Keratinocyte (primary cell): ENCODE results near the gene MSI2. TPM values are rescaled to one million over a fixed set of nuclear protein-coding genes. Genes with fewer than 3 reads are reported as not detected.

ENCODE experiments used
- DNase-seq: peaks from one replicate; pipeline ENCODE4 v3.0.0-alpha.2; 2011; ENCODE audit warnings: low read depth, missing footprints, low spot score
- FAIRE-seq: peaks from 2 replicates; lab custom pipeline; 2011; peaks lifted over from hg19 to GRCh38; lab: Jason Lieb, UNC
- H2AFZ ChIP-seq: 2 replicates; pipeline ENCODE4 v1.6.0; 2012; ENCODE audit warnings: low read length, control low read depth, inconsistent platforms; ENCODE audit not compliant: control insufficient read depth
- H3K27ac ChIP-seq: 2 replicates; pipeline ENCODE4 v1.5.1; 2011; ENCODE audit warnings: low read length; ENCODE audit not compliant: control insufficient read depth, insufficient read depth
- H3K27me3 ChIP-seq: 3 replicates; pipeline ENCODE4 v1.6.0; 2011; ENCODE audit warnings: low read length; ENCODE audit not compliant: control insufficient read depth, insufficient read depth; ENCODE audit errors: extremely low read depth
- H3K36me3 ChIP-seq, 2 experiments: 2 replicates in 1 of 2; 3 replicates in 1 of 2; pipeline ENCODE4 v1.5.1; 2011; ENCODE audit warnings: low read length in 2 of 2, mild to moderate bottlenecking in 1 of 2; ENCODE audit not compliant: control insufficient read depth in 2 of 2, insufficient read depth in 2 of 2; ENCODE audit errors: extremely low read depth in 1 of 2
- H3K4me1 ChIP-seq: 3 replicates; pipeline ENCODE4 v1.5.1; 2011; ENCODE audit warnings: low read length; ENCODE audit not compliant: control insufficient read depth, insufficient read depth; ENCODE audit errors: extremely low read depth
- H3K4me2 ChIP-seq: 3 replicates; pipeline ENCODE4 v1.6.0; 2011; ENCODE audit warnings: low read depth, low read length; ENCODE audit not compliant: control insufficient read depth, insufficient read depth; ENCODE audit errors: extremely low read depth
- H3K4me3 ChIP-seq, 3 experiments: fragments of 200-600 bp in 1 of 3; sonication (generic) in 1 of 3; 2 replicates in 2 of 3; 3 replicates in 1 of 3; pipeline ENCODE4 v1.5.1; 2011 to 2016; ENCODE audit warnings: low read length in 3 of 3, mild to moderate bottlenecking in 3 of 3, control low read depth in 2 of 3, inconsistent platforms in 1 of 3, low read depth in 1 of 3, mixed read lengths in 1 of 3, mixed run types in 1 of 3, moderate library complexity in 1 of 3; ENCODE audit not compliant: control insufficient read depth in 2 of 3, insufficient read depth in 2 of 3; ENCODE audit errors: extremely low read depth in 1 of 3
- H3K79me2 ChIP-seq: 2 replicates; pipeline ENCODE4 v1.6.0; 2012; ENCODE audit warnings: low read length; ENCODE audit not compliant: control insufficient read depth, insufficient read depth
- H3K9ac ChIP-seq: 3 replicates; pipeline ENCODE4 v1.6.0; 2011; ENCODE audit warnings: low read length; ENCODE audit not compliant: control insufficient read depth, insufficient read depth; ENCODE audit errors: extremely low read depth
- H3K9me1 ChIP-seq: 3 replicates; pipeline ENCODE4 v1.6.0; 2011; ENCODE audit warnings: low read length; ENCODE audit not compliant: control insufficient read depth, insufficient read depth; ENCODE audit errors: extremely low read depth
- H3K9me3 ChIP-seq: 2 replicates; pipeline ENCODE4 v1.5.1; 2012; ENCODE audit warnings: low read depth, low read length; ENCODE audit not compliant: control insufficient read depth
- H4K20me1 ChIP-seq: 3 replicates; pipeline ENCODE4 v1.6.0; 2011; ENCODE audit warnings: low read length; ENCODE audit not compliant: control insufficient read depth, insufficient read depth; ENCODE audit errors: extremely low read depth
- CTCF ChIP-seq, 3 experiments: IDR thresholded peaks in 1 of 3; conservative IDR thresholded peaks in 1 of 3; optimal IDR thresholded peaks in 1 of 3; 2 replicates in 2 of 3; 3 replicates in 1 of 3; pipeline versions ENCODE3 to v1.5.1; 2011; ENCODE audit warnings: low read length in 3 of 3, mild to moderate bottlenecking in 3 of 3, moderate library complexity in 2 of 3, control low read depth in 1 of 3, inconsistent platforms in 1 of 3; ENCODE audit not compliant: insufficient read depth in 2 of 3; ENCODE audit errors: extremely low read depth in 1 of 3
- EZH2 ChIP-seq: IDR thresholded peaks from one replicate; pipeline ENCODE4 v1.6.1; 2012; ENCODE audit warnings: inconsistent platforms, mild to moderate bottlenecking, low read length, moderate library complexity
- dilution Hi-C: fragments of 300-500 bp; cut with MboI; formaldehyde crosslinking; loops from one replicate; pipeline ENCODE4 v1.7.0; 2020; ENCODE audit warnings: low sequenced_read_pairs; ENCODE audit not compliant: extremely low pct_ligation_motif_present
- polyA plus RNA-seq, 5 experiments: library from polyadenylated mRNA; depleted of rRNA in 3 of 5; stranded (reverse) in 3 of 5; stranded (forward) in 1 of 5; unstranded in 1 of 5; fragments of >200 nt; gene quantifications; 1 replicate in 1 of 5; 2 replicates in 3 of 5; 3 replicates in 1 of 5; pipeline versions ENCODE4 v1.2.1 to v1.2.3, GENCODE V29; 2011 to 2012; ENCODE audit warnings: missing spikeins in 2 of 5, low read depth in 1 of 5, low replicate concordance in 1 of 5

Gene MSI2
- polyA plus RNA-seq, 1 donor (not counting 4 experiments of a cell fraction or from before 2014, with no cell fraction given): 22.3 TPM

GRCh38 chr17:57668332-57668731 is 412.0 kb downstream of the MSI2 start:
- Histone ChIP-seq H4K20me1 (no peaks in the 10 kb centered on the region), H2AFZ (no peak overlapping the region), H3K4me1 (peaks cover 22% of the 10 kb centered on the region), H3K9me3 (no peaks in the 10 kb centered on the region), H3K27me3 (no peaks in the 10 kb centered on the region), H3K79me2 (no peaks in the 10 kb centered on the region), H3K36me3 (peaks cover 0 to 2% of the 10 kb centered on the region in 2 experiments), H3K9me1 (no peaks in the 10 kb centered on the region), H3K9ac (no peak overlapping the region), H3K27ac (no peak overlapping the region), H3K4me3 (no peak overlapping the region), H3K4me2 (no peak overlapping the region)
- DNase-seq (no peak), FAIRE-seq (no peak)
- dilution Hi-C loops: no loop called here
- TF ChIP-seq EZH2 (no peak), CTCF (optimal IDR thresholded peaks at IDR 0.05 in 1 of 3, IDR thresholded peaks at IDR 0.05 in 1 of 3, conservative IDR thresholded peaks at IDR 0.05 in 1 of 3; ENCODE audit: extremely low read depth in 1 of 3, insufficient read depth in 2 of 3, low read length in 3 of 3) (no peak)

GRCh38 chr17:57669671-57670529 is 413.6 kb downstream of the MSI2 start:
- Histone ChIP-seq H4K20me1 (no peaks in the 10 kb centered on the region), H3K9me3 (no peaks in the 10 kb centered on the region), H3K4me1 (peaks cover 18% of the 10 kb centered on the region), H3K27ac (no peak overlapping the region), H3K9me1 (no peaks in the 10 kb centered on the region), H3K36me3 (peaks cover 0 to 2% of the 10 kb centered on the region in 2 experiments), H3K4me3 (no peak overlapping the region), H3K79me2 (no peaks in the 10 kb centered on the region), H3K4me2 (no peak overlapping the region), H3K27me3 (no peaks in the 10 kb centered on the region), H2AFZ (no peak overlapping the region), H3K9ac (no peak overlapping the region)
- dilution Hi-C loops: no loop called here
- FAIRE-seq: no peak
- DNase-seq: no peak
- TF ChIP-seq CTCF (optimal IDR thresholded peaks at IDR 0.05 in 1 of 3, IDR thresholded peaks at IDR 0.05 in 1 of 3, conservative IDR thresholded peaks at IDR 0.05 in 1 of 3; ENCODE audit: extremely low read depth in 1 of 3, insufficient read depth in 2 of 3, low read length in 3 of 3) (no peak), EZH2 (no peak)
